ENCODE results near the gene CD22. TPM values are rescaled to one million over a fixed set of nuclear protein-coding genes. Genes with fewer than 3 reads are reported as not detected.

CD22 gene
- total RNA-seq, 1 experiment from 2014 or later = not detected

- no peaks in the 10 kb centered on the region for H3K79me2 ChIP-seq (ENCODE audit: insufficient read depth, low read length)
- no peaks in the 10 kb centered on the region for H3K79me1 ChIP-seq (ENCODE audit: insufficient read depth, low read depth, low read length, poor library complexity, severe bottlenecking)
- Mint-ChIP-seq H3K36me3 (ENCODE audit: insufficient read depth in 1 of 3, low read depth in 3 of 3) (no peaks in the 10 kb centered on the region), H3K4me1 (peaks cover 0 to 10% of the 10 kb centered on the region in 2 experiments; a peak in 2 of 4 replicates), H3K27ac (no peak overlapping the region), H3K4me3 (no peak overlapping the region), H3K9me3 (no peaks in the 10 kb centered on the region), H3K27me3 (ENCODE audit: low read depth) (no peaks in the 10 kb centered on the region)
- H3K23me2 ChIP-seq (ENCODE audit: insufficient read length, low read depth, low read length, poor library complexity, severe bottlenecking) = no peaks in the 10 kb centered on the region
- H4K20me1 ChIP-seq (ENCODE audit: control insufficient read depth, insufficient read depth, insufficient read length) = no peaks in the 10 kb centered on the region
- H3K56ac ChIP-seq (ENCODE audit: insufficient read length, low read depth, low read length) = no peak overlapping the region
- H3K27ac ChIP-seq (ENCODE audit: insufficient read length, low read depth, low read length) = no peak overlapping the region
- no peak overlapping the region for H4K5ac ChIP-seq (ENCODE audit: insufficient read length, low read depth, low read length)
- no peak overlapping the region for H4K91ac ChIP-seq (ENCODE audit: insufficient read length, low read depth, low read length)
- DNase-seq = no peak
- no peak overlapping the region for H2BK120ac ChIP-seq (ENCODE audit: low read depth, low read length, poor library complexity, severe bottlenecking)
- WGBS (ENCODE audit: extremely low coverage, insufficient read length, low lambda C conversion rate) = no CpG with 5 or more reads among the region's 16 CpGs
- H2BK20ac ChIP-seq (ENCODE audit: low read depth, low read length, poor library complexity, severe bottlenecking) = no peak overlapping the region
- H3T11ph ChIP-seq (ENCODE audit: low read length) = no peak overlapping the region
- no peaks in the 10 kb centered on the region for H3K9me3 ChIP-seq (ENCODE audit: control insufficient read depth, low read depth, low read length)
- H3K9ac ChIP-seq (ENCODE audit: extremely low read depth, insufficient read length, low read length) = no peak overlapping the region
- H2BK5ac ChIP-seq (ENCODE audit: insufficient read length, low read length) = no peak overlapping the region
- no peak overlapping the region for H3K18ac ChIP-seq (ENCODE audit: insufficient read length, low read depth, low read length)
- H3K4ac ChIP-seq (ENCODE audit: low read depth, low read length) = no peak overlapping the region
- H3K4me1 ChIP-seq (ENCODE audit: insufficient read depth, low read length) = no peaks in the 10 kb centered on the region; the same call in 1 of the 2 replicates
- no peak overlapping the region for H2BK15ac ChIP-seq (ENCODE audit: low read depth, low read length)
- TF ChIP-seq CTCF (conservative IDR thresholded peaks at IDR 0.05) = no peak
- no peak overlapping the region for H2AFZ ChIP-seq (ENCODE audit: low read length)
- no peak overlapping the region for H3K4me2 ChIP-seq (ENCODE audit: insufficient read depth, insufficient read length, low read length)
- H2AK5ac ChIP-seq (ENCODE audit: insufficient read length, low read length) = no peak overlapping the region
- no peak overlapping the region for H3K23ac ChIP-seq (ENCODE audit: insufficient read length, low read depth, low read length)
- H3K27me3 ChIP-seq (ENCODE audit: insufficient read depth, low read length) = no peaks in the 10 kb centered on the region
- no peak overlapping the region for H4K8ac ChIP-seq (replicated peaks; ENCODE audit: insufficient read length, low read depth, low read length)
- H2BK12ac ChIP-seq (ENCODE audit: insufficient read length, low read depth, low read length) = no peak overlapping the region
- H3K14ac ChIP-seq (ENCODE audit: insufficient read depth, low read length) = no peak overlapping the region
Measured at GRCh38 chr19:35302446-35302845, 26.5 kb upstream of the CD22 start.

Measured in H9 (cell line).